ENCODE measurements around the gene APOM.
A peak's percentile ranks its signal among the peaks of the same experiment; 100 is the strongest.

Gene APOM

DNA sequence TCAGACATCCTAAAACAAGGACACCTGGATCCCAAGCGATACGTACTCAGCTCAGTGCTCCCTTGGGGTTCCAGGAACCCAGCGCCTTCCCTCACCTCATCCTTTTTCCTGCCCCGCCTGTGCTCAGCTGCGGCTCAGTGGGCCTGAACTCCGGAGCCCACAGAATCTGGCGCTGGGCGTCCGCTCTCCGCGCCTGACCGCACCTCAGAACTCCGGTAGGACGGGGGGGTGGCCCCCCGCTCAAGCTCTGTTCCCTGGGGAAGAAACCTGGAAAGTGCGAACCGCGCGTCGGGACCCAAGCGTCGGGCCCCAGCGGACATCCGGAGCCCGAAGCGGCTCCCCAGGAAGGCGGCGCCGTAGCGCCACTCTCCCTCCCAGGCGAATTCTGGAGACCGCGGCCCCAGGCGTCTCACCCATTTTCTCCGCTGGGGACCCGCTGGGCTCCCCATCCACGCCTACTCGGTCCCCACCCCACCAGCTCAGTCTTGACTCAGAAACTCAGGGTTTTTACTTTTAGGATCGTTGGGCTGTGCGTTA, 25.5 kb downstream of the APOM start:
- DNase-seq = peak; percentile 88

DNA sequence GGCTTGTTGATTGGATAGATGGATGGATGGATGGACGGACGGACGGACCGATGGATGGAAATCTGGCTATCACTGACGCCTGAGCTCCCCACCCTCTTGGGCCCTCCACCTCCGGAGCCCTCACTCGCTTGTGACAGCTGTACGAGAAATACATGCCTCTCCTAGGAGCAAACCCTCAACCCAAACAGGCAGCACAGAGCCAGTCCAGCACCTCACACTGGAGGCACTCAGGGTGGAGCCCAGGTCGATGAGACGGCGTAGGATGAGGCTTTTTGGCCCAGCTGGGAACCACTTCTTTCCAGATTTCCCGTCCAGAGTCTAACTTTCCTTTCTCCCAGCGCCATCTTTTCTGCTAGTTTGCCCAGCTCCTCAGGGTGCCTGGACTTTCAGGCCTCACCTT, 27.9 kb downstream of the APOM start:
- peak; percentile 61 for DNase-seq

DNA sequence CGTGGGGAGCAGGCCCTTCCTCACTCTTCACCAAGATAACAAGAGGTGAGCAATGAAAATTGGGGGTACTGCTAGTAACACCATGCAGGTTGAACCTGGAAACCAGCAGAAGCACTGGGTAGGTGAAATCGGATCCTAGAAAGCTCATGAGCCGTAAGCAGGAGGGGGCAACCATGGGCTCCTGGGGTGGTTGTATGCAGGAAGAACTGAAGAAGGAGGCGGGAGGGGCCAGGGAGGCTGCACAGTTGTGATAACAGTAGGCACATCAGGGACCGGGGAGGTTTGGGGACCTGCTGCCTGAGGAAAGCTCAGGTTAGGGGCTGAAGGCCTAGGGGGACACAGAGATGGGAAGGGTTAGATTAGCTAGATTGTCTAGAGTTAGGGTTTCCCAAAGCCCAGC, 30.8 kb downstream of the APOM start:
- DNase-seq = no peak

DNA sequence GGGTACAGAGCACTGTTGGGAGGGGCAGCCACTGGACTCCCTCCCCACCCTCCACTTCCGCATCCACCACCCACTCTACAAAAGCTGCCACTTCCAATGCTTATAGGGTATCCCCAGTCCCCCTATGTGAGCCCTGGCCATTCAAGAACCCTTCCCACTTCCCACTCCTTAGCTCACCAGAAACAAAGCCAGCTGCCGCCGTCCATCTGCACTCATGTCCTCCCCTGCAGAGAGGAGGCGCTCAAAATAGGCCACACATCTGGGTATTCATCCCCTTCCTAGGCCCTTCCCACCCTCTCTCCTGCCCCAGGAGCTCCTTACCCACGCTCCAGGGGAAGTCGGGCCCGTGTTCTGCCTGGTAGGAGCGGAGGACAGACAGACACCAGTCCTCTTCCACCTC, 31.6 kb downstream of the APOM start:
- DNase-seq = peak; percentile 20

DNA sequence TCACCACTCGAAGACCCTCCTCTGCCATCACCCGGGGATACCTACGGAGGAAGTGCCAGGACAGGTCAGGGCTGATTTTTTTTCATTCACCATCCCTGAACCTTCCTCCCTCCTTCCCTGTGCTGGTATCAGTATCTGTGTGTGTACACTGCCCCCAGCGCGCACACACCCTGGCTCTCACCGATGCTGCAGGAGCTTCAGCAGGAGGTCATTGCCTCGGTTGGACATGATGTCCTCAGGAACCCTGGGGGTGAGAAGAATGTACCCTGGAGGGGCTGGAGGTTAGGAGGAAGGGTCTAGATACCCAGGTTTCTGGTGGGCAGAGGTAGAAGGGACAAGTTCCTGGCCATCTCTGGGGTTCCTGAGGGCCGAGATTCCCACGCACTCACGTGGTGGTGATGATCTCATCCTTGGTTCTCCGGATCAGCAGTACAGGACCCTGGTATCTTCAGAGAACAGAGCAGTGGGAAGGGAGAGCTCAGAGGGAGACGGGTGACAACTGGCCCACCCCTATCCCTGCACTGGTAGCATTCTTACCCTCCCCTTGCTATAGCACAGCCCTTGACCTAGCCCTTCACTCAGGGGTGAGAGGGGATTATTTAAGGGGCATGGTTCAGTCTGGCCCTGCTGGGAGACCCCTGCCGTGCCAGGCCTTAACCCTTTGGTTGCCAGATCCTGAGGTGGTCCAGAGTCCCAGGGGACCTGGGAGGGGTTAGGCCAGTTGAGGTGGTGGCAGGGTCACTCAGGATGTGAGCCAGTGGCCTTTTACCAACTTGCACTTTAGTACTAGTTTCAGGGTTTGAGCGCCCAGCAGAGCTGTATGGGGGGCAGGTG, 32.4 kb downstream of the APOM start:
- DNase-seq = no peak

DNA sequence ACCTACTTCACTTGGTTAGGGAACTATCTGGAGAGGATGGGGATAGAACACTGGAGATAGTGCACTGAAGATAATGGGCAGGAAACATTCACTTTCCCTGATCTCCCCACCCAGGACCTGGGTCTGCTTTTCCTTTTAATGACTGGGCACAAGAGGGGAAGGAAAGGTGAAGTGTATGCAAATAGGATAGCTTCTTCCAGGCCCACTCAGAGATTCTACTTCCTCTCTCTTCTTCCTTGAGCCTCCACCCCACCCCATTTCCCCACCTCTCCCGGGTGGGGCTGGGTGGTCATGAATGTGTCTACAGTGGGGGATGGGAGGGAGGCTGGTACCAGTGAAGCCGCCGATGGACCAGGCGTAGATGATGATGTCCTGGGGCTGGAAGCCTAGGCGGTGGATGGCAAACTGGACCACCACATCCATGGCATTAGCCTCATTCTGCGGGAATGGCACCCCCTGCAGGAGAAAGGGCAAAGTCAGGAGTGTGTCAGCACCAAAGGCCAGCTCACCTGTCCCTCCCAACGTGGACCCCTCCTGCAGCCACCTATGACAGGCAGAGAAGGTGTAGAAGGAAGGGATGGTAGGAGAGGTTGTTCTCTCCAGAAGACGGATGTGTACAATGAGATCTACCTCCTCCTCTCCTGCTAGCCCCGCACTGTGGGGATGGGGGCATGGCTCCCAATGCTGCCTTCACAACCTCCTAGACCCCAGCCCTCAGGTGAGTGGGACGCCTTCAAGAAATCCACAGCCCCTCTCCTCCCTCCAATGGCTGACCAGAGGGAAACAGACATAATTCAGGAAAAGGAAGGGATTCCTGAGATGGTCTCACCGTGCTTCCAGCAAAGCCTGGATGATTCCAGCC, 33.8 kb downstream of the APOM start:
- peak; percentile 21 for DNase-seq

DNA sequence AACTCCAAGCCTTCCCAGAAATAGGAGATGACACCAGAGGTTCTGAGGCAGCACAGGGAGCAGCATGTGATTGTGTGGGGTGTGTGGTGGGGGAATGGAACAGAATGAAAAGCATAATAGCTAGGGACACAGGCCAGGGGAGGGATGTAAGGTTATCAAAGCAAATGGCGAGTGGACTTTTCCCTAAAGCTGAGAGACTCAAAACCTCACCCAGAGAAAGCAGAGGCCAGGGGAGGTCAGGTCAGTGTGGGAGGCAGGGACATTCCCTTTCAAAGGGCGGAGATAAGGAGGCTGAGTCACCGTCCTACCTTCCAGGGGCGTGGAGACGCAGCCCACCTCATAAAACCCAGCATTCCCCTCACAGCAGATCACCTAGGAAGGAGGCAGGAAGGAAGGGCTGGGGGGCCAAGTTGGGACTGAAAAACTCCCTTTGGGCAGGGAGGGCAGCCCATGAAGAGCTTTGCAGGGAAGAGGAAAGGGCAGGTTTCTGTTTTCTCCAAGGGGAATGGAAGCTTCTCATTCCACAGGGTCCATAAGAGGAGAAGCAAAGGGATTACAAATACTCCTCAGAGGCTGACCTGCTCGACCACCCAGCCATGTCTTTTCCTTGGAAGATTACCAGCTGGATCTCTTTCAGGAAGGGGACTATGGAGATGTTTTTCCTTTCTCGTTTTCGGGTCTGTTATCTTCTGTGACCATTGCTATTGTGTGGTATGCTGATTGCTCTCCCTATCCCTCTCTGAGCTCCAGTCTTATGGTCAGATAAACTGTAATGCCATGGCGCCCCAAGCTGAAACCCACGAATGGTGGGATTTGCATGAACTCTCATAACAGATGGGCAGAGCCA, 34.8 kb downstream of the APOM start:
- no peak for DNase-seq

DNA sequence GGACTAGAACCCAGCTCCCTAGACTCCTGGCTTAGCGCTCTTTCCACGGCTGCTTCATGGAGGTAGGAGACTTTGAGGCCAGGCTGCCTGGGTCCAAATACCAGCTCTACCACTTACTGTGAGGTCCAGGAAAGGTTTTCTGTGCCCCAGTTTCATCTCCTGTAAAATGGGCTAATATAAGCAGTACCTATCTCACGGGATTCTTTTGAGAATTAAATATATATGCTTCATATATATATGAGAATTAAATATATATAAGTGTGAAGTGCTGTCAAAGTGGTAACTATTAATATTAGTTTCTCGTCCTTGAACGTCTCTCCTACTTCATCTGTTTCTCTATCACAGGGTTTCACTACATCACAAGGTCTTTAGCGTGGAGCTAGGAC, 35.4 kb downstream of the APOM start:
- no peak for DNase-seq

DNA sequence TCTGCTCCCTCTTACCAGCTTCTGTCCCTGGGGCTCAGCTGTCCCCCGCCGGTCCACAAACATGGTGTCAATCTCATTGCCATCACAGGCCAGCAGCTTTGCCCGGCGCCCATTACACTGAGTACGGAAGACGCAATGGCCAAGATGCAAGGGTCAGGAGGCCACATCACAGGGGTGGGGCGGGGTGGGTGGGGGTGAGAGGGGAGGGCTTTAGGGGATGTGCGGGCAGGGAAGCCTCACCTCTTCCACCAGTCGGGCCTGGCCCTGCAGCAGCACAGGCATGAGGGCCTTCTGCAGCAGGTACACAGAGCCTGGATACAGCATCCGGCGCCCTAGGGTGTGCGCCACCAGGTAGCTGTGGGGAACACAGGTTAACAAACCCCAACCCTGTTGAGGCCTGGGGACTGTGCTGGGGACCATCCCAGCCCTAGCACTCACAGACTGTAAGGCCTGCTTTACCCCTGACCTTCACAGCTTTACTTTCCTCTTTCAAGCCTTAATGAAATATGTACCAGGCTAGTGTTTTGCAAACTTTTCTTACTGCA, 35.9 kb downstream of the APOM start:
- no peak for DNase-seq

DNA sequence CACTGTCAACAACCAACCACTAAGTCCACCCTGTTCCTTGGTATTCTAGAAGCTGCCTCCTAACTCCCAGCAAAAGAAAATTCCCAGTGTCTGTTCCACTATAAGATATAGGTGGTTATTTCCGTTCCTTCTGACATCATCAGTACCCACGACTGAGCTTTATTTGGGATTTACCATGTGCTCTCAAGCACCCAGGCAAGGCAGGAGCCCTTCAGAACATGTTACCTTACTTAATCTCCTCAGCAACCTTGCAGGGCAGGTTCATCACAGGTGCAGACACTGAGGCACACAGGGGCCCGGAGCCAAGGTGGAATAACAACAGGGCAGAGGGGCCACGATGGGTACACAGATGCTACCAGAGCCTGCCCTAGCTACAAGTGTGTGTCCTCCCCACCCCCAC, 36.7 kb downstream of the APOM start:
- no peak for DNase-seq

DNA sequence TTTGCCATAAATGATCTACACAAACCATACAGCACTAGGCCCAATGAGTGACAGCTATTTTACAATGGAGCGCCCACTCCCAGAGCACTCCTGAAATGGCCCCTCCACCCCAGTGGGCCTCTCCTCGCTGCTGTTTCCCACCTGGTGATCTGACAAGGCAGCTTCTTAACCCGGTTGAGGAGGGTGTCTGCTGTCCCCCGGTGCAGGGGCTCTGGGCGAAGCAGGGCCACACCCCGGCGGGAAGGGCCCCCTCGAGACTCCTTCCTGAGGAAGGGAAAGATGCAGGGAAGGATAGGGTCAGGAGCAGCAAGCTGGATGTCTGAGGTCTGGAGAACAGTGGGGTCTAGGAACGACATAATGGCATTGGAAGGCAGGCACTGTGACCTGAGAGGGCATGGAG, 37.2 kb downstream of the APOM start:
- no peak for DNase-seq

DNA sequence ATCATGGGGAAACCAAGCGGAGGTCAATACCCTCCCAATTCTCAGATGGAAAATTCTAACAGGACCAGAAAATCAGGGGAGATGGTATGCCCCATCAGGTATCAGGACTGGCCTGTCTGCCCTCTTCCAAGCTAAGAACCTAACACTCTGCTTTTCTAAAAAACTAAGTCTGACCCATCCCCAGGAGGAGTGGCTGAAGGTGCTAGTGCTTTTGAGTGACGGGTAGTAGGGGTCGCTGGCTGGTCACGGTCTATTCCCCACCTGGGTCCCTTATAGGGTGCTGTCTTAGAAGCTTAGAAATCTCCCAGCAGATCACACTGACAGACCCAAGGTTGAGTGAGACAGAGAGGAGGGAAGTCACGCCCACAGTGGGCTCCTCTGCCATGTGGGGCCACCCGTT, 37.8 kb downstream of the APOM start:
- DNase-seq = no peak

DNA sequence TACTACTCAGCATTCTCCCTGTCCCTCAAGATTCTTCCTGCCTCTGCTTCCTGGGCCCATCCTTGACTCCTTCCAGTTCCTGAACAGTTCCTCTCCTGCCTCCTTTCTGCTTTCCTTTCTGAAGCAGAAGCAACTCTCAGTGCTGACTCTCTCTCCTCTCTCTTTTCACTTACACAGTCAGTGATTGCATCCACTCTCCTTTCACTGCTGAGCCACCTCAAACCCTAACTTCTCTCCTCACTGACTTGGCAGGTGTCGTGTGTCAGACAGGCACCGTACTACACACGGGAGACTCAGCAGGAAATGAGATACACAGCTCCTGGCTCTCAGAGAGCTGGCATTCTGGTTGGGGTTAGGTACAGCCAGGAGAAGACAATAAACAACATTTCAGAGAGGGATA, 41.9 kb downstream of the APOM start:
- peak; percentile 17 for DNase-seq

DNA sequence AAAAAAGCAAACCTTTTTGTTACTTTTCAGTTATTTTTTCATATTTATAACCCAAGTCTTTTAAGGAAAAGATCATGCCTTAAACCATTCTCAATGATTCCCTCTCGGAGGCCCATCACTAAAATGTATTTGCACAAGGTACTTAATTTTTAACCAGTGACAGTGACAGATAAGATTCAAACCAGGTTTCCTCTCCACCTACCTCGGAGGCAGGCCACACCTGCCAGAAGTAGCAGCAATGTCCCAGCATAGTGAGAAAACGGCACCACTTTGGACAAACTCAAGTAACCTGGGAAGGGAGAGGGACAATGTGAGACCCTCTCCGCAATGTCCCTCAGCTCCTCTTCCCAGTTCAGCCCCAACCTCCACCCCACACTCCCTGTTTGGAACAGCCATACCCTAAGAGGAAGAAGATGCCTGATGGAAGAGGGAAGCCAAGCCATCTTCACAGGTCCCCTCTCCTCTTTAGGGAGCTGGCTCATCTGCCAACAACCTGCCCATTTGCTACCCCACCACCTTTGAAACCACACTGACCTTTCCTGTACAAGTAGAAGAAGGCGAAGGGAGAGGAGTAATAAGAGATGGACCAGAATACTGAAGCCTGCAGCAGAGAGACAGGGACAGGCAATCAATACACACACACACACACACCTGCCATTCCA, 45.2 kb downstream of the APOM start:
- DNase-seq = no peak

DNA sequence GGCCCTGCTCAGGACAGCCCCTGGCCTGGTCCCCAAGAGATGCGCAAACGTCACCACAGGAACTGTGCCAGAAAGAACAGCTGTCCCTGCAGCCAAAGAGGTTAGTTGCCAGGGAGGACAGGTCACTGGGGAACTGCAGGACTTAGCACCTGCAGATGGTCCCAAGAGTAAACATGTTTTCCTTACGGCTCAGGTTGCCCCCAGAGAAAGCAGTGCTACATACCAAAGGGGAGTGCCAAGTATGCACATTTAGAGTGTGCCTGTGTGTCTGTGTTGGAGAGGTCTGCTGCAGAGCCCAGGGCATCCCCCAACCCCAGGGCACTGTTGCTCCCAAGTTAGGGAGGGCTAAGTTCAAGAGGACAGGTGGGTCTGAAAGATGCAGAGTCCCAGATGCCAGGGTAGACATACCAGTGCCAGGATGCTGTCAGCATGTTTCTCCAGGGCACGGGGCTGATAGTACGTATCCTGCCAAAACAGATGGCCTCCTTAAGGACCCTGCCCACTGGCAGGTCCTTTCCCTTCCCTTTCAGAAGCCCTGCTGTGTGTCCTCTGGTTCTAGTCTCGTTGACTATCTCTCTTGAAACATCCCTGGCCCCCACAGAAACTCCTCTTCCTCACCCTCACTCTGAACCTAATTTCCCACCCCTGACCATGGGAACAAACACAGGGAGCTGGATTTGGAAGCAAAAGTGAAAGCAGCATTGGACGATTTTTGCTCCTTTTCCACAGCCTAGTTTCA, 46.1 kb downstream of the APOM start:
- peak; percentile 70 for DNase-seq

DNA sequence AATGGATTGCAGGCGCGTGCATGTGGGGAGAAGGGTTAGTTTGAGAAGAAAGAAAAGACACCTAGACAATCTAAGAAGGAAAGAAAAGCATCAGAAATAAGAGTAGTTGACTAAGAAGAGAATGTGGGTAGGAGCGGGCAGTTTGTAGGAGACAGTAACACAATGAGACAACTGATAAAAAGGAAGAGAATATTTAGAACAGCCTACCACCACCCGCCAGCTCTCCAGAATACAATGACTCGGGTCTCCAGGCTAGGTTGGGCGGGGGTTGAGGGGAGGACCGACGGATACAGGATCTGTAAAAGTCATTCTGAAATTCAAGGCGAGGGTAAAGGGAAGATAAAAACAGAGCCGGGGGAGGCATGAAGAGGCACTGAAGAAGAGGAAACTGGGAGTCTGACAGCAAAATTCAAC, 46.7 kb downstream of the APOM start:
- no peak for DNase-seq

DNA sequence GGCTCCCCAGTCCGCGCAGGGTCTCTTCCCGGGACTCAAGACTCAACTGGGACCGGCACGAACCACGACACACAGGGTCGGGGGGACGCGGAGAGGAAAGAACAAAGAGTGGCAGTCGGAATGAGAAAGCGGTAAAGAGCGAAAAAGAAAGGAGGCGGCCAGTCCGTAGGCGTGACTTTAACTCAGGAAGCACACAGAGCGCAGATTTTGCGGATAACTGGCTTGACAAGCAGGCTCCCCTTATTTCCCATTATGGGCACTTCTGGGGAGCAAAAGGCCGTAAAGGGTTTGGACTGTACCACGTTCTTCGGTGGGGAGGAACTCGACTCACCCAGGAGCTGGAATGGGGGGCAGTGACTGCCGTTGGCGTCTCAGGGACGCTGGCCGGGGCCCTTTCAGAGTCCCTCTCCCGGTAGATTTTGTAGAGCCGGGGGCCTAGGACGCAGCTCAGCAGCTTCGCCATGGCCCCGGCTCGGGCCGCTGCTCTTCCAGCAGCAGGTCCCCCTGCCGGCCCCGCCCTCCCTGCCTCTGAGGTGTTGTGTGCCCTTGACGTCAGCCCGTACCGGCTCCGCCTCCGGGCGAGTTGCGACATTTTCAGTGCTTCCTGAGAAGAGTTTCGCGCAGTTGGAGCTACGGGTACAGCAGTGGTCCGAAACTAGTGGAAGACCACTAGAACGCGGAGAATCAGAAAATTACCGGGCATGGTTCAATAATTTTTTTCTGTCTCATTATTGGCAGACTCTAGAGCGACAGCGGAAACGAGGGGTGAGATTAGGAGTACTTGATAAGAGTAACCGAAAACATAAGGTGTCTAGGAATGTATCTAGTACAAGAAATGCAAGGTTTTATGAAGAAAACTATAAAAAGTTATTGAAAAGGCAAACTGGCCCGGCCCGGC, 47.4 kb downstream of the APOM start, which contains the start of gene ABHD16A:
Gene ABHD16A, minus strand, starts transcription at position 506 of the 898 bp plus-strand sequence. Its CDS starts 43 bp downstream, at position 463.
- DNase-seq = peak; percentile 99

DNA sequence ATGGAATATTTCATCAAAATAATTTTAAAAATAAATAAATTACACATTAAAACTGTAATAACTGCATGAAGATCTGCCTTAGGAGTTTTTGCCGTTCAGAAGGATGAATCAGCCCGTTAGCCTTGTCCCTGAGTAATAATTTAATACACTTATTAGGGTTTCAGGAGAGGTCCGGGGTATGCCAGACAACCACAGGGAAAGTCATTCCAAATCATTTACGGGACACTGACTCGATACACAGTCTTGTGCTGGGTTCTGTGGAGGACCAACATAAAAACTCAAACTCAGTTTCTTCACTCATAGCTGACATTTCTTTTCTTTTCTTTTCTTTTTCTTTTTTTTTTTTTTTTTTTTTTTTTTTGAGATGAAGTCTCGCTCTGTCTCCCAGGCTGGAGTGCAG, 50.2 kb downstream of the APOM start:
- no peak for DNase-seq

DNA sequence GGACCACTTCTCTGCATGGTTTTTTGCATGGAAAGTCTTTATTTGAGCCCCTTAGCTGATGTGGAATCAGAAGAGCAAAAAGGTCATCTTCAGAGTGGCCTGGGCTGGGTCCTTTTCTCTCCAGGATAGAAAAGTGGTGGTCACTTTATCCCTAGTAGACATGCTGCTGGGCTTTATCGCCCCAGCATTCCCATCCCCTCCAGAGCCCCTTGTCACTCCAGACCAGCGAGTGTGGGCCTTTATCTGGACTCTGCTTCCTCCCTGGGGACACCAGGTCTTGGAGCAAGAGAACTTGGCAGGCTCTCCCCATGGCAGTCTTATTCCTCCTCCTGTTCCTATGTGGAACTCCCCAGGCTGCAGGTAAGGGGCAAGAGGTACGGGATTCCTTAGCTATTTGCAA, 50.9 kb downstream of the APOM start, which contains the start of gene LY6G6F:
Gene LY6G6F, plus strand, starts transcription at position 268 of the 400 bp plus-strand sequence. Its CDS starts 41 bp downstream, at position 309.
- no peak for DNase-seq

DNA sequence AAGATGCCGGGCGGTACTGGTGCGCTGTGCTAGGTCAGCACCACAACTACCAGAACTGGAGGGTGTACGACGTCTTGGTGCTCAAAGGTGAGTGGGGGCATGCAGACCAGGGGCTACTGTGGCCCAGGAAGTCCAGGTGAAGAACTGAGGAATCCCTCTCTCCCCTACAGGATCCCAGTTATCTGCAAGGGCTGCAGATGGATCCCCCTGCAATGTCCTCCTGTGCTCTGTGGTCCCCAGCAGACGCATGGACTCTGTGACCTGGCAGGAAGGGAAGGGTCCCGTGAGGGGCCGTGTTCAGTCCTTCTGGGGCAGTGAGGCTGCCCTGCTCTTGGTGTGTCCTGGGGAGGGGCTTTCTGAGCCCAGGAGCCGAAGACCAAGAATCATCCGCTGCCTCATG, 52.0 kb downstream of the APOM start:
- no peak for DNase-seq
